Natural killer cell (primary cell): ENCODE data around the gene GLI3. TPM values are rescaled to one million over a fixed set of nuclear protein-coding genes. Genes with fewer than 3 reads are reported as not detected.

Source experiments
- ATAC-seq, 3 donors: fragments of 150-1000 bp in 2 of 3; fragments of 200-7000 bp in 1 of 3; cut with Tn5 transposase; 1 replicate in 1 of 3; 2 replicates in 2 of 3; pipeline ENCODE4 v1.10.0; 2021; ENCODE audit warnings: mild to moderate bottlenecking in 2 of 3, moderate library complexity in 2 of 3
- DNase-seq, 2 donors: peaks; one replicate each; pipeline versions ENCODE4 v3.0.0 to v3.0.0-alpha.2; 2013 to 2021; ENCODE audit warnings: mixed read lengths in 1 of 2
- H3K27ac ChIP-seq: one replicate; pipeline ENCODE4 v1.5.1; 2013; ENCODE audit warnings: mild to moderate bottlenecking, low read length
- H3K27me3 ChIP-seq: one replicate; pipeline ENCODE4 v1.6.1; 2013; ENCODE audit warnings: low read length; ENCODE audit not compliant: control insufficient read depth, insufficient read depth
- H3K36me3 ChIP-seq: one replicate; pipeline ENCODE4 v1.6.1; 2013; ENCODE audit warnings: low read length; ENCODE audit not compliant: control insufficient read depth, insufficient read depth
- H3K4me1 ChIP-seq: one replicate; pipeline ENCODE4 v1.6.1; 2013; ENCODE audit warnings: low read length; ENCODE audit not compliant: control insufficient read depth, insufficient read depth
- H3K4me3 ChIP-seq: one replicate; pipeline ENCODE4 v1.5.1; 2013; ENCODE audit warnings: low read length
- H3K9me3 ChIP-seq: one replicate; pipeline ENCODE4 v1.6.1; 2013; ENCODE audit warnings: low read length; ENCODE audit not compliant: control insufficient read depth, insufficient read depth
- H3K27ac Mint-ChIP-seq, 2 donors: one replicate each; pipeline ENCODE4 v1.8.0; 2022; ENCODE audit warnings: mild to moderate bottlenecking in 2 of 2, mixed read lengths in 2 of 2, moderate library complexity in 1 of 2
- H3K27me3 Mint-ChIP-seq, 2 donors: one replicate each; pipeline ENCODE4 v1.8.0; 2022; ENCODE audit warnings: low read depth in 2 of 2, mixed read lengths in 2 of 2
- H3K36me3 Mint-ChIP-seq: one replicate; pipeline ENCODE4 v1.8.0; 2022; ENCODE audit warnings: mixed read lengths
- H3K4me1 Mint-ChIP-seq, 2 donors: one replicate each; pipeline ENCODE4 v1.8.0; 2022; ENCODE audit warnings: mixed read lengths in 2 of 2
- H3K4me3 Mint-ChIP-seq: one replicate; pipeline ENCODE4 v1.8.0; 2022; ENCODE audit warnings: mild to moderate bottlenecking, moderate library complexity, mixed read lengths
- H3K9me3 Mint-ChIP-seq, 2 donors: one replicate each; pipeline ENCODE4 v1.8.0; 2022; ENCODE audit warnings: mixed read lengths in 2 of 2
- CTCF ChIP-seq: fragments of 200-600 bp; IDR thresholded peaks from one replicate; pipeline ENCODE4 v1.8.0; 2022; ENCODE audit warnings: antibody characterized with exemption
- WGBS: methylation state at CpG from one replicate; pipeline ENCODE4 v1.1.7; 2013; ENCODE audit warnings: missing lambda C conversion rate; ENCODE audit not compliant: insufficient coverage; 5-methylcytosine and 5-hydroxymethylcytosine counted together
- intact Hi-C: fragments of 100-400 bp; cut with micrococcal nuclease; formaldehyde crosslinking; loops from one replicate; pipeline ENCODE4 v1.14.2; 2022
- total RNA-seq, 4 donors: library from RNA; stranded (reverse); fragments of 120-200 nt in 1 of 4; gene quantifications; one replicate each; pipeline versions ENCODE4 v1.2.3 to v1.2.4, GENCODE V29; 2013 to 2022

GLI3 gene
- total RNA-seq, 3 donors from 2014 or later (not counting 1 experiment from before 2014, with no cell fraction given) = 2.9 to 4.7 (median 3.1) TPM

- Mint-ChIP-seq H3K36me3 (no peaks in the 10 kb centered on the region), H3K9me3 (no peaks in the 10 kb centered on the region), H3K27me3 (peaks cover 14 to 29% of the 10 kb centered on the region in 2 donors), H3K27ac (no peak overlapping the region), H3K4me1 (no peaks in the 10 kb centered on the region), H3K4me3 (no peak overlapping the region)
- no peaks in the 10 kb centered on the region for H3K36me3 ChIP-seq
- WGBS = 56% methylated on average over 3 of the region's 4 CpGs
- TF ChIP-seq CTCF = no peak
- no peaks in the 10 kb centered on the region for H3K4me1 ChIP-seq
- no peak for DNase-seq
- H3K9me3 ChIP-seq = no peaks in the 10 kb centered on the region
- H3K27ac ChIP-seq = no peak overlapping the region
- intact Hi-C loops = no loop called here
- H3K4me3 ChIP-seq = no peak overlapping the region
- ATAC-seq = no peak
- no peaks in the 10 kb centered on the region for H3K27me3 ChIP-seq
Measured at GRCh38 chr7:42278344-42278743, 41.3 kb upstream of the GLI3 start.

DNA sequence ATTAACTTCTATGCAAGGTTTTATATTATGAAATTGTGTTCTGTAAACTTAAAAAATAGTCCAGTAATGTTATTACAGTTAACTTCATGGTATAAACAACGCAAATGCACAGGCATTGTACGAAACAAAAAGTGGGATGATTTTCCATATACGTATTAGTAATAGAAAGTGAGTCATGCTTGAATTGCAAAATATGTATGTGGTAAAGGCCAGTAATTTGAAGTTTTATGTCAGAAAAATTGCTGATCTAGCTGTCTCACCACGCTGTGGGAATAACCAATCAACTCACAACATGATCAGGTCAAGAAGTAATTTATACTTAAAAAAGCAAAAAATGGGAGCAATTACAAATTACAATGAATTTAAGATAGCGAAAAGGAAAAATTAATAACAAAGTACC lies 37.0 kb upstream of the GLI3 start:
- no peak for TF ChIP-seq CTCF
- ATAC-seq = no peak
- H3K27me3 ChIP-seq = no peaks in the 10 kb centered on the region
- intact Hi-C loops = no loop called here
- Mint-ChIP-seq H3K36me3 (no peaks in the 10 kb centered on the region), H3K9me3 (no peaks in the 10 kb centered on the region), H3K4me1 (peaks cover under 1 to 1% of the 10 kb centered on the region in 2 donors), H3K4me3 (no peak overlapping the region), H3K27me3 (peaks cover 16 to 36% of the 10 kb centered on the region in 2 donors), H3K27ac (no peak overlapping the region)
- no peak for DNase-seq
- no peaks in the 10 kb centered on the region for H3K4me1 ChIP-seq
- WGBS = 74% methylated on average over 4 of the region's 5 CpGs
- no peak overlapping the region for H3K4me3 ChIP-seq
- no peak overlapping the region for H3K27ac ChIP-seq
- H3K9me3 ChIP-seq = no peaks in the 10 kb centered on the region
- H3K36me3 ChIP-seq = no peaks in the 10 kb centered on the region

DNA sequence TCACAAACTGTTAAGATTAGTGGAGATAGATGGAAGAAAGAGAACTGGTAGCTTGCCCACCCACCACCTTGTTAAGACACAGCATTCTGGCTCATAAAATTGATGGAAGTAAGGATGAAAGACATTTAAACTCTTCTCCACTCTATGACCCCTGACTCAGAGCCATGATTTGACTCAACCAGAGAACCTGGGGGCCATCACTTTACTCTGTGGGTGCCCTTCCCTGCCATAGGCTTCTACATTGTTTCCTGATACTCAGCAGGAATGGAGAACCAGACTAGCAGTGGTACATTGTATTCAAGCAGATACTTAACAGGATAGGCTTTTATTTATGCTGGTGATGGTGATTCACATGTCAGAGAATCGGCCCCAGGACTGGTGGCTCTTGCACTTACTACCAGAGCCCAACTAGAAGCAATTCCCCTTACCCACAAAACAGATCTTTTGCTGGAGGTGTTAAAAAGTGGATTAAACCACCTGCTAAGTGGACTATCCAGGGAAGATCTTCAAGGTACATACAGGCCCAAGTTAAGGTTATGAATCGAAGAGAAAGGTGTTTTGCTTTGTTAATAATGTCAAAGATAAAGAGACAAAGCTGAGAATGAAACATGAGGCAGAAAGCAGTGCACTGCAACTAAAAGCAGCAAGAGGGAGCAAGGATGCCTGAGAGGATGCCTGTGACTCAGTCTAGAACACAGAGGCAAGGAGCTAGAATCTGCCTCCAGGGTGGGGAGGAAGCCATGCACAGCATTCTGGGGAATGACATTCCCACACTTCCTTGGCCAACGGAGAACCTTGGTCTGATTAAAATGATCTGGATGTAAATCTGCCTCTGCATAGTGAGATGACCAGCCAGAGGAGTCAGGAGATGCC lies 36.0 kb upstream of the GLI3 start:
- no peaks in the 10 kb centered on the region for H3K36me3 ChIP-seq
- no peak for TF ChIP-seq CTCF
- H3K27me3 ChIP-seq = no peaks in the 10 kb centered on the region
- H3K27ac Mint-ChIP-seq = no peak overlapping the region
- no peaks in the 10 kb centered on the region for H3K4me1 ChIP-seq
- peaks cover 13 to 37% of the 10 kb centered on the region in 2 donors for H3K27me3 Mint-ChIP-seq
- intact Hi-C loops = no loop called here
- no peaks in the 10 kb centered on the region for H3K36me3 Mint-ChIP-seq
- no peak for DNase-seq
- no peaks in the 10 kb centered on the region for H3K9me3 ChIP-seq
- 72% methylated on average over 2 of the region's 3 CpGs for WGBS
- H3K27ac ChIP-seq = no peak overlapping the region
- no peak overlapping the region for H3K4me3 Mint-ChIP-seq
- ATAC-seq = no peak
- H3K9me3 Mint-ChIP-seq = peaks cover 0 to 3% of the 10 kb centered on the region in 2 donors
- H3K4me1 Mint-ChIP-seq = peaks cover 10 to 11% of the 10 kb centered on the region in 2 donors
- no peak overlapping the region for H3K4me3 ChIP-seq
